ENCODE measurements around the gene USH1G. TPM values are rescaled to one million over a fixed set of nuclear protein-coding genes. Genes with fewer than 3 reads are reported as not detected.

Gene USH1G
- polyA plus RNA-seq, 1 donor (not counting 4 experiments of a cell fraction or from before 2014, with no cell fraction given): 0.34 TPM

DNA sequence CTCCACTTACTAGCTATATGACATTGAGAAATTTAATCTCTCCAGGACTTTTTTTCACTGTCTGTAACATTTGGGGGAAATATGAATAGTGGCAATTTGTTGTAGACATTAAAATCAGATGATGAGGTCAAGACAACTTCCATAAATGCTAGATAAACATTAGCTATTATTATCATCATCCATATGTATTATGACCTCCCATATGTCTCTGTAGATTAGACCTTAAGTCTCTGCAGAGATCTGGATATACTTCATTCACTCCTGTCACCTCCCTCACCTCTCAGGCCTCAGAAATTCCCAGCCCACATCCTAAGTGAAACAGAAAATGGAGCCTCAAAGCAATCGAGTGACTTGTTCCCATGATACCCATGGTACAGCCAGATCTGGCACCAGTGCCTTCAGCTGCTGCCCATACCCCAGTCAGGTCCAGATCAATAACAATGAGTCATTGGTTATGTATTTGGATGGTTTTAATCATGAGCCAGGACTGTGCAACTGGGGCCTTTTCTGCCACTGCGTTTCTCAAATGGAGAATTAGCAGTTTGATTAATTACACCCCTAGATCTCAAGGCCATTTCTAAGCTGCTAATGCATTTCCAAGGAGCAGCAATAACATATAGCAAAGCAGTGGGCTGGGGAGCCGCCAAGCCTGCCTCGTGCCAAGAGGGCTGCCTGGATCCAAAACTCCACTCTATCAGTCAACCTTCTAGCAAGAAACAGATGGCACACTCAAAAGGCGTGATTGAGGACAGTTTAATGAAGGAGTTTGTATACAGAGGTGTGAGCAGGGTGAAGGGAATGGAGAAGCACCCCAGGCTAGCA is 47.7 kb downstream of the USH1G start:
- Histone ChIP-seq H3K36me3 (ENCODE audit: control insufficient read depth in 2 of 2, extremely low read depth in 1 of 2, insufficient read depth in 2 of 2, low read length in 2 of 2) (no peaks in the 10 kb centered on the region), H4K20me1 (ENCODE audit: control insufficient read depth, extremely low read depth, insufficient read depth, low read length) (no peaks in the 10 kb centered on the region), H3K4me2 (ENCODE audit: control insufficient read depth, extremely low read depth, insufficient read depth, low read depth, low read length) (no peak overlapping the region), H3K4me3 (ENCODE audit: control insufficient read depth in 2 of 3, extremely low read depth in 1 of 3, insufficient read depth in 2 of 3, low read depth in 1 of 3, low read length in 3 of 3) (no peak overlapping the region), H3K9ac (ENCODE audit: control insufficient read depth, extremely low read depth, insufficient read depth, low read length) (no peak overlapping the region), H3K79me2 (ENCODE audit: control insufficient read depth, insufficient read depth, low read length) (peaks cover 8% of the 10 kb centered on the region), H3K27me3 (ENCODE audit: control insufficient read depth, extremely low read depth, insufficient read depth, low read length) (no peaks in the 10 kb centered on the region), H2AFZ (ENCODE audit: control insufficient read depth, low read length) (no peak overlapping the region), H3K9me3 (ENCODE audit: control insufficient read depth, low read depth, low read length) (no peaks in the 10 kb centered on the region), H3K4me1 (ENCODE audit: control insufficient read depth, extremely low read depth, insufficient read depth, low read length) (peaks cover 30% of the 10 kb centered on the region), H3K9me1 (ENCODE audit: control insufficient read depth, extremely low read depth, insufficient read depth, low read length) (no peaks in the 10 kb centered on the region), H3K27ac (ENCODE audit: control insufficient read depth, insufficient read depth, low read length) (no peak overlapping the region)
- dilution Hi-C loops (cut with MboI; ENCODE audit: extremely low pct_ligation_motif_present, low sequenced_read_pairs): no loop called here
- DNase-seq (ENCODE audit: low read depth, low spot score) (no peak), FAIRE-seq (no peak)
- TF ChIP-seq CTCF (optimal IDR thresholded peaks at IDR 0.05 in 1 of 3, IDR thresholded peaks at IDR 0.05 in 1 of 3, conservative IDR thresholded peaks at IDR 0.05 in 1 of 3; ENCODE audit: extremely low read depth in 1 of 3, insufficient read depth in 2 of 3, low read length in 3 of 3): no peak
- TF ChIP-seq EZH2 (IDR thresholded peaks at IDR 0.05; ENCODE audit: low read length): no peak

- H3K79me2 ChIP-seq (ENCODE audit: control insufficient read depth, insufficient read depth, low read length): peaks cover 8% of the 10 kb centered on the region
- no peak for FAIRE-seq
- TF ChIP-seq CTCF (optimal IDR thresholded peaks at IDR 0.05 in 1 of 3, IDR thresholded peaks at IDR 0.05 in 1 of 3, conservative IDR thresholded peaks at IDR 0.05 in 1 of 3; ENCODE audit: extremely low read depth in 1 of 3, insufficient read depth in 2 of 3, low read length in 3 of 3): no peak
- TF ChIP-seq EZH2 (IDR thresholded peaks at IDR 0.05; ENCODE audit: low read length): no peak
- no peak overlapping the region for H3K4me2 ChIP-seq (ENCODE audit: control insufficient read depth, extremely low read depth, insufficient read depth, low read depth, low read length)
- H3K4me1 ChIP-seq (ENCODE audit: control insufficient read depth, extremely low read depth, insufficient read depth, low read length): peaks cover 30% of the 10 kb centered on the region
- dilution Hi-C loops (cut with MboI; ENCODE audit: extremely low pct_ligation_motif_present, low sequenced_read_pairs): no loop called here
- no peaks in the 10 kb centered on the region for H3K27me3 ChIP-seq (ENCODE audit: control insufficient read depth, extremely low read depth, insufficient read depth, low read length)
- no peak overlapping the region for H3K4me3 ChIP-seq (ENCODE audit: control insufficient read depth in 2 of 3, extremely low read depth in 1 of 3, insufficient read depth in 2 of 3, low read depth in 1 of 3, low read length in 3 of 3)
- H4K20me1 ChIP-seq (ENCODE audit: control insufficient read depth, extremely low read depth, insufficient read depth, low read length): no peaks in the 10 kb centered on the region
- H3K27ac ChIP-seq (ENCODE audit: control insufficient read depth, insufficient read depth, low read length): no peak overlapping the region
- H3K9ac ChIP-seq (ENCODE audit: control insufficient read depth, extremely low read depth, insufficient read depth, low read length): no peak overlapping the region
- H2AFZ ChIP-seq (ENCODE audit: control insufficient read depth, low read length): no peak overlapping the region
- no peaks in the 10 kb centered on the region for H3K9me1 ChIP-seq (ENCODE audit: control insufficient read depth, extremely low read depth, insufficient read depth, low read length)
- H3K9me3 ChIP-seq (ENCODE audit: control insufficient read depth, low read depth, low read length): no peaks in the 10 kb centered on the region
- H3K36me3 ChIP-seq (ENCODE audit: control insufficient read depth in 2 of 2, extremely low read depth in 1 of 2, insufficient read depth in 2 of 2, low read length in 2 of 2): peaks cover 0 to 2% of the 10 kb centered on the region in 2 experiments
- no peak for DNase-seq (ENCODE audit: low read depth, low spot score)
These were observed 48.4 kb downstream of the USH1G start for GRCh38 chr17:74874615-74875037.

Measured in keratinocyte (primary cell).